IPS-18a (cell line): Measurements from ENCODE around the gene RECQL5.

Experiments
- H3K27ac ChIP-seq: one replicate; pipeline ENCODE4 v1.5.1; 2013; ENCODE audit warnings: low read length
- H3K27me3 ChIP-seq: one replicate; pipeline ENCODE4 v1.6.1; 2013; ENCODE audit warnings: mild to moderate bottlenecking, low read length; ENCODE audit not compliant: control insufficient read depth, insufficient read depth
- H3K36me3 ChIP-seq: one replicate; pipeline ENCODE4 v1.6.1; 2013; ENCODE audit warnings: low read depth, low read length; ENCODE audit not compliant: control insufficient read depth
- H3K4me1 ChIP-seq: one replicate; pipeline ENCODE4 v1.6.1; 2013; ENCODE audit warnings: low read depth, low read length; ENCODE audit not compliant: control insufficient read depth
- H3K4me3 ChIP-seq: one replicate; pipeline ENCODE4 v1.5.1; 2013; ENCODE audit warnings: low read length
- H3K9ac ChIP-seq: one replicate; pipeline ENCODE4 v1.6.1; 2013; ENCODE audit warnings: mild to moderate bottlenecking, low read length, moderate library complexity
- H3K9me3 ChIP-seq: one replicate; pipeline ENCODE4 v1.6.1; 2013; ENCODE audit warnings: low read depth, low read length; ENCODE audit not compliant: control insufficient read depth

The RECQL5 gene

DNA sequence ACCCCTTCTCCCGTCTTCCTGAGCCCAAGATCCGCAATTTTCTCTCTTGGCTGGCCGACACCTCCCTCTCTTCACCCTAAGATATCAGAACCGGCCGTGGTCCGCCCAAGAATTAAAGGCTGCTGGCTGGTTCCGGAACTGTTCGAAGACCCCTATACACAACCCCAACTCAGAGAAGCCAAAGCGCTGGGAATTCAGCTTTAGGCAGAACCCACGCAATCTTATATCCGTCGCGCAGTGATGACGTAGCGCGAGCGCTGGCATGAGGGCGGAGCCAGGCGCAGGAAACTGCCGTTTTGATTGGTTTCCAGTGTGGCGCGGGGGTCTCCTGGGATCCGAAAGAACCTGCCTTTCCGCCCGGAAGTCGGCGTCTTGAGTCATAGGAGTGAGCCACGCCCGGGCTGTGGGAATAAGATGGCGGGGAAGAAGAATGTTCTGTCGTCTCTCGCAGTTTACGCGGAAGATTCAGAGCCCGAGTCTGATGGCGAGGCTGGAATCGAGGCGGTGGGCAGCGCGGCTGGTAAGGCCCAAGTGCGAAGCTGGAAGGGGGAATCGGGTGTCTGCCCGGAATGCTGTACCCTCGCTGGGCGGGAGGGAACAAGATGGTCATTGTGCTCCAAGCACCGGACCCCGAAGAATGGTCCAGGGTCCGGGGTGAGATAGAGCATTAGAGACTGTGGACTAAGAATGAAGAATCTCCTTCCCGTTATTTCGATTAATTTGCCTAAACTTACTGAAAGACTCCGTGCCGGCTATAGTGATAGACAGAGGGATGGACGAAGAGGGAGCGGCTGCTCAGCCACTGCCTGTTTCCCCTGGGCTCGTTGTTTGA lies at the start of gene RECQL5, which contains the start of gene SAP30BP:
TSS of gene RECQL5 (minus strand) at position 196 of the 832 bp plus-strand sequence. CDS start 597 bp downstream, outside the sequence.
TSS of gene SAP30BP (plus strand) at position 380 of the 832 bp plus-strand sequence. CDS start at position 415, 35 bp downstream.
- Histone ChIP-seq H3K36me3 (peaks cover 41% of the 10 kb centered on the region), H3K27ac (peak within 1 kb of the TSS; percentile 92), H3K9ac (peak within 1 kb of the TSS; percentile 95), H3K4me1 (peaks cover 5% of the 10 kb centered on the region), H3K4me3 (peak within 1 kb of the TSS; percentile 100), H3K9me3 (no peaks in the 10 kb centered on the region), H3K27me3 (no peaks in the 10 kb centered on the region)

GRCh38 chr17:75712446-75712845 lies 45.5 kb upstream of the RECQL5 start:
- Histone ChIP-seq H3K9me3 (no peaks in the 10 kb centered on the region), H3K27ac (no peak overlapping the region), H3K4me1 (no peaks in the 10 kb centered on the region), H3K36me3 (peaks cover 8% of the 10 kb centered on the region), H3K27me3 (no peaks in the 10 kb centered on the region), H3K4me3 (no peak overlapping the region), H3K9ac (no peak overlapping the region)

DNA sequence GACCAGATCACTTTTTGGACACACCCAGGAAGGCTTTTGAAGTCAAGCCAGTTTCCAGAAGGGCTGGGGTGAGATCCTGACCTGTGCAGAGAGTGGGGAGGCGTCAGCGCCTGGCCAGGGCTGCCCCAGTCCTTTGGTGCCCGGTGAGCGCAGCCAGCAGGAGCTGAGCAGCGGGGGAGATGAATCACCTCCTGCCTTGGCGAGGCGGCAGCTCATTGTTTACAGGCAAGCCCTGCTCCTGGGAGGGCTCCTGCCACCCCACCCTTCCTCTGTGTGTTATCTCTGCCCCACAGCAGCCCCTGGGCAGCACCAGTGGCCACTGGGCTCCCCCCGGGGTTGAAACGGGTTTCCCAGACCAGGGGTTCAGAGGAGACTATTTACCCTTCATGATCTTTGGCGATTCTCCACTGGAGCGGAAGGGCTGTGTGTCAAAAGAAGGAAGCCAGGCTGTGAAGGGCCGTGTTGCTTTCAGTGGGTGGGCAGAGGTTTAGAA lies 40.2 kb upstream of the RECQL5 start:
- H3K9me3 ChIP-seq = no peaks in the 10 kb centered on the region
- H3K36me3 ChIP-seq = peaks cover 43% of the 10 kb centered on the region
- H3K4me3 ChIP-seq = no peak overlapping the region
- H3K9ac ChIP-seq = no peak overlapping the region
- no peak overlapping the region for H3K27ac ChIP-seq
- no peaks in the 10 kb centered on the region for H3K27me3 ChIP-seq
- H3K4me1 ChIP-seq = no peaks in the 10 kb centered on the region

- no peak overlapping the region for H3K9ac ChIP-seq
- H3K36me3 ChIP-seq = peaks cover 51% of the 10 kb centered on the region
- no peaks in the 10 kb centered on the region for H3K27me3 ChIP-seq
- H3K9me3 ChIP-seq = no peaks in the 10 kb centered on the region
- no peaks in the 10 kb centered on the region for H3K4me1 ChIP-seq
- H3K27ac ChIP-seq = no peak overlapping the region
- no peak overlapping the region for H3K4me3 ChIP-seq
Measured at GRCh38 chr17:75706042-75706728, 39.2 kb upstream of the RECQL5 start.

DNA sequence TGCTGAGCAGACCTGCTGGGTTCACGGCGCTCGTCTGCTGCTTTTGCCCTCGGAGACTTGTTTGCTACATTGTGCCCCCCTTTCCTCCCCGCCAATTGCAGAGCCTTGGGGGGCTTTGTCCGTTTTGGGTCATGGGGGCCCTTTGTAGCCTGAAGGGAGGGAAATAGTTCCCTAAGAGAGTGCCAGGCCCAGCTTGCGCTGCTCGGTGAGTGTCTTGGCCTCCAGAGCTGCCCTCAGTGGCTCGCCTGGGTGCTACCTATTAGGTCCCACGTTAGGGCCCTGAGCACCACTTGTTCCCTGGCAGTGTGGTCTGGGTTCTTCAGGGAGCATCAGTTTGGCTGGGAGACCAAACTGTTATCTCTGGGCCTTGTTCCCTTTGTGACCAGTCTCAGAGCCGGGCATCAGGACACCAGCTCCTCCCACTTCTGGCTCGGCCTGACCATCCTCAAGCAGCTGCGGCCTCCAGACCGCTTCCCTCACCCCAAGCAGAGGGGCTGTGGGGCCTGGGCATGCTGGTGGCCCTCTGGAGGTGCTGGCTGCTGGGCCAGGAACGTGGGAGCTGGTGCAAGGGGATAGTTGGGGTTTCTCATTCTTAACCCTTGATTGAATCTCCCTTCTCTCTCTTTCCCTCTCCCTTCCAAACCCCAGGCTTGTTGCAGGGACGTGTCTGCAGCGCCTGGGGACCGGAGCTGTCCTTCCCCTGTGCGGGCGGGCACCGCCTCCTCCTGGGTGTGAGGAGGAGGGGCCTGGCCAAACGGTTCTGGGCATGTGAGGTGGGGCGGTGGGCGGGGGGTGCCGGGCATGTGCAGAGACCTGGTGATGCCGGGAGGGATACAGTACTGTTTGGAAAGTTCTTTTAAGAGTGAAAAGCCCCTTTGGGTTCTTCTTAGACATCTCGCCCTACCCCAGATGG lies 38.3 kb upstream of the RECQL5 start:
- H3K27me3 ChIP-seq = no peaks in the 10 kb centered on the region
- no peaks in the 10 kb centered on the region for H3K9me3 ChIP-seq
- H3K4me1 ChIP-seq = no peaks in the 10 kb centered on the region
- no peak overlapping the region for H3K9ac ChIP-seq
- H3K36me3 ChIP-seq = peaks cover 60% of the 10 kb centered on the region
- H3K4me3 ChIP-seq = no peak overlapping the region
- H3K27ac ChIP-seq = no peak overlapping the region

GRCh38 chr17:75703591-75703990 lies 36.6 kb upstream of the RECQL5 start:
- Histone ChIP-seq H3K27ac (no peak overlapping the region), H3K9me3 (no peaks in the 10 kb centered on the region), H3K9ac (no peak overlapping the region), H3K4me1 (no peaks in the 10 kb centered on the region), H3K27me3 (no peaks in the 10 kb centered on the region), H3K4me3 (no peak overlapping the region), H3K36me3 (peaks cover 68% of the 10 kb centered on the region)

GRCh38 chr17:75703191-75703590 lies 36.2 kb upstream of the RECQL5 start:
- no peak overlapping the region for H3K4me3 ChIP-seq
- H3K9ac ChIP-seq = no peak overlapping the region
- H3K27me3 ChIP-seq = no peaks in the 10 kb centered on the region
- H3K27ac ChIP-seq = no peak overlapping the region
- H3K4me1 ChIP-seq = no peaks in the 10 kb centered on the region
- no peaks in the 10 kb centered on the region for H3K9me3 ChIP-seq
- H3K36me3 ChIP-seq = peaks cover 64% of the 10 kb centered on the region

DNA sequence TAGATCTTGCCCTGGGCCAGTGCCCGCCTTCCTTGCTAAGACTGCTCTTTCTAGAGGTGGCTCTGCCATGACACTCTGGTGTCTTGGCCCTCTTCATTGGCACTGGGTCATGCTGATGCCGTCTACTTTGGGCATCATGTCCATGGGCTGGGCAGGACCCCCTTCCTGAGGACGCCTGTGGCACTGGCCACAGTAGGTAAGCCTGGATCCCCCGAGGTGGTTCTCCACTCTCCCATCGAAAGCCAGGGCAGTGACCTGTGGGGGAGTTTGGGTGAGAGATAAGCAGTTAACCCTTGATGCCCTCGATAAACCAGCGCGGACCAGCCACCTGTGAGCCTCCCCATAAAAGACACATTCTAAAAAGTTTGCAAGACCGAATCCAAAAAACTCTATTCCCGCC lies 34.3 kb upstream of the RECQL5 start:
- Histone ChIP-seq H3K4me1 (no peaks in the 10 kb centered on the region), H3K9me3 (no peaks in the 10 kb centered on the region), H3K27me3 (no peaks in the 10 kb centered on the region), H3K9ac (no peak overlapping the region), H3K36me3 (peaks cover 50% of the 10 kb centered on the region), H3K4me3 (no peak overlapping the region), H3K27ac (no peak overlapping the region)

GRCh38 chr17:75698659-75699058 lies 31.7 kb upstream of the RECQL5 start:
- Histone ChIP-seq H3K36me3 (peaks cover 38% of the 10 kb centered on the region), H3K27ac (no peak overlapping the region), H3K4me1 (no peaks in the 10 kb centered on the region), H3K27me3 (no peaks in the 10 kb centered on the region), H3K9me3 (no peaks in the 10 kb centered on the region), H3K4me3 (no peak overlapping the region), H3K9ac (no peak overlapping the region)

GRCh38 chr17:75697651-75698291 lies 30.8 kb upstream of the RECQL5 start:
- Histone ChIP-seq H3K27me3 (no peaks in the 10 kb centered on the region), H3K4me3 (no peak overlapping the region), H3K4me1 (peaks cover 6% of the 10 kb centered on the region), H3K36me3 (peaks cover 32% of the 10 kb centered on the region), H3K27ac (no peak overlapping the region), H3K9ac (no peak overlapping the region), H3K9me3 (no peaks in the 10 kb centered on the region)
